HepG2 (cell line): ENCODE measurements around the gene KIAA0825. TPM values are rescaled to one million over a fixed set of nuclear protein-coding genes. Genes with fewer than 3 reads are reported as not detected.

Experiments
- ATAC-seq: fragments of 200-7000 bp; cut with Tn5 transposase; 3 replicates; pipeline ENCODE4 v1.9.1; 2020; ENCODE audit warnings: mild to moderate bottlenecking, moderate library complexity
- BruUV-seq: library from RNA; stranded (reverse); fragments of 400-500 nt; replicated peaks from 2 replicates; lab custom pipeline; 2021; lab: Mats Ljungman, UMichigan
- CTCF ChIA-PET: fragments of 300-600 bp; formaldehyde crosslinking; extraction: SDS; loops from one replicate; lab custom pipeline; 2021; ENCODE audit warnings: low total read pairs, inconsistent platforms, low intra/inter-chr PET ratio; lab: Yijun Ruan, JAX
- POLR2A ChIA-PET: fragments of 350-600 bp; sonication (Branson Sonifier 250); formaldehyde crosslinking; loops from one replicate; lab custom pipeline; 2020; ENCODE audit warnings: antibody characterized with exemption, inconsistent platforms; lab: Yijun Ruan, JAX
- DNase-seq: peaks from one replicate; pipeline ENCODE4 v3.0.0-alpha.2; 2015; ENCODE audit warnings: low spot score
- FAIRE-seq: peaks from 3 replicates; lab custom pipeline; 2011; peaks lifted over from hg19 to GRCh38; lab: Jason Lieb, UNC
- H2AFZ ChIP-seq: one replicate; pipeline ENCODE4 v1.6.1; 2011; ENCODE audit warnings: low read length, inconsistent platforms
- H3K27ac ChIP-seq: fragments of 300-600 bp; 3 replicates; pipeline ENCODE4 v1.8.0; 2011; ENCODE audit warnings: mixed run types, mild to moderate bottlenecking, mixed read lengths, low read length, inconsistent platforms; ENCODE audit not compliant: insufficient read depth; ENCODE audit errors: extremely low read length
- H3K27me3 ChIP-seq, 2 experiments: fragments of 200-600 bp in 1 of 2; 2 replicates in 1 of 2; 3 replicates in 1 of 2; pipeline versions ENCODE4 v1.6.0 to v1.8.0; 2011; ENCODE audit warnings: low read length in 2 of 2, mild to moderate bottlenecking in 2 of 2, moderate library complexity in 2 of 2, inconsistent platforms in 1 of 2; ENCODE audit not compliant: insufficient read depth in 2 of 2, control insufficient read depth in 1 of 2
- H3K36me3 ChIP-seq, 2 experiments: fragments of 200-600 bp in 1 of 2; replicated peaks in 1 of 2; 2 replicates in 1 of 2; 3 replicates in 1 of 2; pipeline versions ENCODE4 v1.5.1 to v1.8.0; 2011; ENCODE audit warnings: low read length in 2 of 2, inconsistent platforms in 1 of 2; ENCODE audit not compliant: insufficient read depth in 2 of 2, control insufficient read depth in 1 of 2
- H3K4me1 ChIP-seq: 2 replicates; pipeline ENCODE4 v1.5.1; 2012; ENCODE audit warnings: low read length, inconsistent platforms; ENCODE audit not compliant: insufficient read depth
- H3K4me2 ChIP-seq: 2 replicates; pipeline ENCODE4 v1.6.0; 2011; ENCODE audit warnings: low read depth, low read length, inconsistent platforms
- H3K4me3 ChIP-seq, 3 experiments: fragments of 200-600 bp in 1 of 3; sonication (generic), shearing (Covaris generic) in 1 of 3; replicated peaks in 1 of 3; 2 replicates each; pipeline ENCODE4 v1.5.1; 2011 to 2016; ENCODE audit warnings: low read length in 3 of 3, inconsistent platforms in 2 of 3, low read depth in 2 of 3, mild to moderate bottlenecking in 2 of 3, control low read depth in 1 of 3, mixed read lengths in 1 of 3; ENCODE audit not compliant: insufficient read depth in 1 of 3
- H3K79me2 ChIP-seq: one replicate; pipeline ENCODE4 v1.6.1; 2011; ENCODE audit warnings: low read length, inconsistent platforms; ENCODE audit not compliant: insufficient read depth
- H3K9ac ChIP-seq: 2 replicates; pipeline ENCODE4 v1.6.0; 2011; ENCODE audit warnings: mild to moderate bottlenecking, low read depth, low read length, inconsistent platforms; ENCODE audit not compliant: insufficient read depth
- H3K9me3 ChIP-seq: 2 replicates; pipeline ENCODE4 v1.5.1; 2012; ENCODE audit warnings: mild to moderate bottlenecking, low read length
- H4K20me1 ChIP-seq: 2 replicates; pipeline ENCODE4 v1.6.0; 2011; ENCODE audit warnings: inconsistent platforms, mild to moderate bottlenecking, low read length, moderate library complexity; ENCODE audit not compliant: insufficient read depth
- ARID3A ChIP-seq: IDR thresholded peaks from 2 replicates; pipeline ENCODE4 v1.6.1; 2012; ENCODE audit warnings: low read depth, low read length, improper control_type of control experiment
- BCL3 ChIP-seq: sonication (generic); formaldehyde crosslinking; IDR thresholded peaks from 2 replicates; pipeline ENCODE4 v1.5.1; 2020; ENCODE audit warnings: mild to moderate bottlenecking, missing genetic modification reagents, moderate library complexity
- CENPBD1 ChIP-seq: sonication (generic); formaldehyde crosslinking; IDR thresholded peaks from 2 replicates; pipeline ENCODE4 v1.8.0; 2022; ENCODE audit warnings: missing genetic modification reagents, low read depth, mild to moderate bottlenecking, borderline replicate concordance
- CREB1 ChIP-seq, 2 experiments: fragments of 450-650 bp in 1 of 2; IDR thresholded peaks; 2 replicates each; pipeline ENCODE4 v1.6.1; 2016 to 2017; ENCODE audit warnings: control low read depth in 1 of 2, mild to moderate bottlenecking in 1 of 2, missing compliant biosample characterization in 1 of 2, missing genetic modification characterization in 1 of 2
- ETS1 ChIP-seq: sonication (generic); formaldehyde crosslinking; IDR thresholded peaks from 2 replicates; pipeline ENCODE4 v1.4.0; 2020; ENCODE audit warnings: missing genetic modification reagents
- IRF2 ChIP-seq: IDR thresholded peaks from 2 replicates; pipeline ENCODE4 v1.6.1; 2018; ENCODE audit warnings: missing genetic modification reagents, missing compliant biosample characterization
- REL ChIP-seq: sonication (generic); formaldehyde crosslinking; conservative IDR thresholded peaks from 2 replicates; pipeline ENCODE4 v1.8.0; 2022; ENCODE audit warnings: mild to moderate bottlenecking, missing genetic modification reagents, moderate library complexity
- SP4 ChIP-seq: sonication (generic); formaldehyde crosslinking; IDR thresholded peaks from 2 replicates; pipeline ENCODE4 v1.8.1; 2023; ENCODE audit warnings: mild to moderate bottlenecking, missing genetic modification reagents
- ZNF318 ChIP-seq: sonication (generic); formaldehyde crosslinking; IDR thresholded peaks from 2 replicates; pipeline ENCODE4 v1.4.0; 2020; ENCODE audit warnings: mild to moderate bottlenecking, missing genetic modification reagents
- ZNF460 ChIP-seq: sonication (generic); formaldehyde crosslinking; IDR thresholded peaks from 2 replicates; pipeline ENCODE4 v1.5.1; 2020; ENCODE audit warnings: missing genetic modification reagents, mild to moderate bottlenecking, borderline replicate concordance
- WGBS: methylation state at CpG from one replicate; pipeline ENCODE4 v1.1.6; 2017; ENCODE audit warnings: low lambda C conversion rate; 5-methylcytosine and 5-hydroxymethylcytosine counted together
- in situ Hi-C: cut with HindIII; loops from 2 replicates; pipeline ENCODE4 v1.10.0; 2017; ENCODE audit warnings: low pct_unique_long_range_greater_than_20kb; ENCODE audit not compliant: extremely low pct_ligation_motif_present
- intact Hi-C: fragments of 100-400 bp; cut with micrococcal nuclease; formaldehyde crosslinking; loops from one replicate; pipeline ENCODE4 v1.10.0; 2022; ENCODE audit not compliant: unreplicated experiment
- polyA plus RNA-seq, 8 experiments: library from polyadenylated mRNA; depleted of rRNA in 3 of 8; stranded (reverse) in 7 of 8; unstranded in 1 of 8; fragments of >200 nt; fragmentation: Illumina TruSeq in 4 of 8; extraction: Trizol in 4 of 8; gene quantifications; 2 replicates each; pipeline versions ENCODE4 v1.2.1 to v1.2.3, GENCODE V29; 2011 to 2016; ENCODE audit warnings: low read depth in 4 of 8, missing spikeins in 1 of 8, mixed read lengths in 1 of 8; ENCODE audit not compliant: insufficient read depth in 1 of 8
- total RNA-seq, 5 experiments: library from RNA; depleted of rRNA; stranded (reverse); fragments of >200 nt; fragmentation: Illumina TruSeq; extraction: Trizol; gene quantifications; 2 replicates each; pipeline ENCODE4 v1.2.3, GENCODE V29; 2016; ENCODE audit warnings: low read depth in 1 of 5

KIAA0825 gene
- total and polyA plus RNA-seq, 2 of the 13 experiments (the other 11 are each of a cell fraction or from before 2014, with no cell fraction given), result 0.05 to 0.51 TPM

- CTCF ChIA-PET, result no interaction called here
- H3K9ac ChIP-seq, result no peak overlapping the region
- ATAC-seq (no peak), DNase-seq (no peak), FAIRE-seq (no peak)
- H3K4me2 ChIP-seq, result no peak overlapping the region
- POLR2A ChIA-PET, result no interaction called here
- no peak overlapping the region for H2AFZ ChIP-seq
- 0 out of 2 replicates have a peak, but pooled peaks cover 6% of the 10 kb centered on the region for H3K4me1 ChIP-seq
- in situ Hi-C loops, result no loop called here
- H3K27ac ChIP-seq, result no peak overlapping the region
- 42% methylated on average over 3 of the region's 3 CpGs for WGBS
- H3K4me3 ChIP-seq, result no peak overlapping the region
- H3K27me3 ChIP-seq, result no peaks in the 10 kb centered on the region; a peak in 1 of 5 replicates
- no peaks in the 10 kb centered on the region for H3K79me2 ChIP-seq
- H3K9me3 ChIP-seq, result no peaks in the 10 kb centered on the region
- no TSS peak for BruUV-seq
- intact Hi-C loops, result no loop called here
- H3K36me3 ChIP-seq, result no peaks in the 10 kb centered on the region
- H4K20me1 ChIP-seq, result no peaks in the 10 kb centered on the region; the same call in 1 of the 2 replicates
- no peak for TF ChIP-seq SP4 (CRISPR knock-in tag)
- TF ChIP-seq ETS1, result no peak
- TF ChIP-seq REL (CRISPR knock-in tag), result no peak
- no peak for TF ChIP-seq ARID3A
- no peak for TF ChIP-seq ZNF460
- TF ChIP-seq ZNF318 (CRISPR knock-in tag), result no peak
- TF ChIP-seq IRF2, result no peak
- no peak for TF ChIP-seq CENPBD1 (CRISPR knock-in tag)
- TF ChIP-seq BCL3 (CRISPR knock-in tag), result no peak
- no peak for TF ChIP-seq CREB1 (IDR thresholded peaks at IDR 0.05)
- TF ChIP-seq CREB1 (CRISPR knock-in tag; IDR thresholded peaks at IDR 0.05), result no peak
Measured at GRCh38 chr5:94153736-94154450, 464.5 kb downstream of the KIAA0825 start.
